ENCODE data around the gene ARHGAP24. TPM values are rescaled to one million over a fixed set of nuclear protein-coding genes. Genes with fewer than 3 reads are reported as not detected.

ARHGAP24 gene
- total and polyA plus RNA-seq, 2 experiments from 2014 or later: 0.21 to 0.36 TPM

GRCh38 chr4:85725721-85726170 is 250.8 kb downstream of the ARHGAP24 start (continued):
- TF ChIP-seq ZNF462 (CRISPR knock-in tag; IDR thresholded peaks at IDR 0.05) (no peak), ETS1 (IDR thresholded peaks at IDR 0.05) (no peak)

- Mint-ChIP-seq H3K4me1 (no peaks in the 10 kb centered on the region; the same call in 2 of the 3 replicates), H3K36me3 (ENCODE audit: low read depth) (no peaks in the 10 kb centered on the region), H3K27ac (no peak overlapping the region), H3K27me3 (ENCODE audit: insufficient read depth, low read depth, poor library complexity) (no peaks in the 10 kb centered on the region), H3K9me3 (no peaks in the 10 kb centered on the region), H3K4me3 (no peak overlapping the region)
- Histone ChIP-seq H3K9me2 (ENCODE audit: insufficient read depth) (no peaks in the 10 kb centered on the region), H3K79me2 (replicated peaks; ENCODE audit: insufficient read depth) (no peaks in the 10 kb centered on the region), H3K4me1 (ENCODE audit: insufficient read depth) (no peaks in the 10 kb centered on the region), H2AFZ (peak overlapping the region; percentile 14; the same call in 1 of the 2 replicates), H3K4me3 (no peak overlapping the region), H3K36me3 (ENCODE audit: insufficient read depth) (no peaks in the 10 kb centered on the region), H4K20me1 (replicated peaks; ENCODE audit: insufficient read depth) (no peaks in the 10 kb centered on the region), H3F3A (replicated peaks; ENCODE audit: low read depth) (no peaks in the 10 kb centered on the region), H3K4me2 (no peak overlapping the region), H3K27ac (ENCODE audit: low read depth) (no peak overlapping the region), H3K27me3 (ENCODE audit: insufficient read depth) (no peaks in the 10 kb centered on the region)
- TF ChIP-seq POLR2AphosphoS5 (IDR thresholded peaks at IDR 0.05; ENCODE audit: low read depth): no peak
- TF ChIP-seq ETS1 (IDR thresholded peaks at IDR 0.05): no peak
- TF ChIP-seq NANOG (IDR thresholded peaks at IDR 0.05; ENCODE audit: borderline replicate concordance): no peak
- no peak for TF ChIP-seq CTCF (conservative IDR thresholded peaks at IDR 0.05; ENCODE audit: low read depth in 2 of 2)
- no peak for DNase-seq (ENCODE audit: low spot score)
- ATAC-seq: no peak
Observed at GRCh38 chr4:85726555-85726954, 251.6 kb downstream of the ARHGAP24 start.
